Right atrium auricular region (tissue), 2 donors: ENCODE results near the gene SARDH. TPM values are rescaled to one million over a fixed set of nuclear protein-coding genes. Genes with fewer than 3 reads are reported as not detected.

Experiments used
- DNase-seq: peaks from one replicate; pipeline ENCODE4 v3.0.0-alpha.2; 2019; ENCODE audit warnings: low spot score
- H3K27ac ChIP-seq, 2 donors: fragments of 200-600 bp; sonication (generic); 1 replicate in 1 of 2; 2 replicates in 1 of 2; pipeline ENCODE4 v1.5.1; 2016 to 2019
- H3K27me3 ChIP-seq, 2 donors: fragments of 200-600 bp; sonication (generic); one replicate each; pipeline versions ENCODE4 v1.5.1 to v1.6.0; 2017 to 2019
- H3K36me3 ChIP-seq: fragments of 200-600 bp; sonication (generic); one replicate; pipeline ENCODE4 v1.5.1; 2016
- H3K4me1 ChIP-seq, 2 donors: fragments of 200-600 bp; sonication (generic); one replicate each; pipeline versions ENCODE4 v1.5.1 to v1.6.0; 2017 to 2019
- H3K4me3 ChIP-seq, 2 donors: fragments of 200-600 bp; sonication (generic); 1 replicate in 1 of 2; 2 replicates in 1 of 2; pipeline ENCODE4 v1.5.1; 2017 to 2019; ENCODE audit warnings: mild to moderate bottlenecking in 1 of 2, moderate library complexity in 1 of 2
- H3K9me3 ChIP-seq, 2 donors: fragments of 200-600 bp; sonication (generic); one replicate each; pipeline ENCODE4 v1.5.1; 2019
- total RNA-seq, 2 donors: library from RNA; depleted of rRNA; stranded (reverse); fragments of >200 nt; gene quantifications; one replicate each; pipeline ENCODE4 v1.1.0, GENCODE V29; 2016
- TF ChIP-seq, protein P1 (sequence below), 2 donors: fragments of 200-600 bp; sonication (generic); IDR thresholded peaks; one replicate each; pipeline ENCODE4 v1.5.1; 2019; ENCODE audit warnings: antibody characterized with exemption in 2 of 2

SARDH gene
- total RNA-seq, 2 donors from 2014 or later = 0.63 to 0.94 TPM

DNA sequence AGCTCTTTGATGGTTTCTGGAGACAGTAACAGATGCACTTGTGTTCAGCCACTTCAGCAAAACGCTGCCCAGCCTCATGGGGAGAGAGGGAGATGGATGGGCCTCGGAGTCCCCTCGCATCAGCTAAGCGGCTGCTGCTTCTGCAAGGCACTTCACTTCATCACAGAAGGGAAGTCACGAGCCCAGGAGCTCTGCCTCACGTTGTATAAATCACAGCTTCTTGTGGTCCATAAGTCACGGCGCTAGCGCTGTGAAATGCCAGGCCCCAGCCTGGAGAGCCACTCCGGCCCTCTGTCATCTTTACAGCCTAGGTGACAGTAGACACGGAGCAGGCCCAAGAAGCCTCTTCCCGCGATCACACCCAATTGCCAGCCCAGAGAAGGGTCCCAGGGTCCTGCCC lies 78.6 kb downstream of the SARDH start:
- Histone ChIP-seq H3K27me3 (no peaks in the 10 kb centered on the region), H3K27ac (no peak overlapping the region), H3K4me1 (peaks cover 0 to 20% of the 10 kb centered on the region in 2 donors), H3K36me3 (no peaks in the 10 kb centered on the region), H3K4me3 (no peak overlapping the region), H3K9me3 (no peaks in the 10 kb centered on the region)
- TF ChIP-seq, protein P1, sequence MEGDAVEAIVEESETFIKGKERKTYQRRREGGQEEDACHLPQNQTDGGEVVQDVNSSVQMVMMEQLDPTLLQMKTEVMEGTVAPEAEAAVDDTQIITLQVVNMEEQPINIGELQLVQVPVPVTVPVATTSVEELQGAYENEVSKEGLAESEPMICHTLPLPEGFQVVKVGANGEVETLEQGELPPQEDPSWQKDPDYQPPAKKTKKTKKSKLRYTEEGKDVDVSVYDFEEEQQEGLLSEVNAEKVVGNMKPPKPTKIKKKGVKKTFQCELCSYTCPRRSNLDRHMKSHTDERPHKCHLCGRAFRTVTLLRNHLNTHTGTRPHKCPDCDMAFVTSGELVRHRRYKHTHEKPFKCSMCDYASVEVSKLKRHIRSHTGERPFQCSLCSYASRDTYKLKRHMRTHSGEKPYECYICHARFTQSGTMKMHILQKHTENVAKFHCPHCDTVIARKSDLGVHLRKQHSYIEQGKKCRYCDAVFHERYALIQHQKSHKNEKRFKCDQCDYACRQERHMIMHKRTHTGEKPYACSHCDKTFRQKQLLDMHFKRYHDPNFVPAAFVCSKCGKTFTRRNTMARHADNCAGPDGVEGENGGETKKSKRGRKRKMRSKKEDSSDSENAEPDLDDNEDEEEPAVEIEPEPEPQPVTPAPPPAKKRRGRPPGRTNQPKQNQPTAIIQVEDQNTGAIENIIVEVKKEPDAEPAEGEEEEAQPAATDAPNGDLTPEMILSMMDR (IDR thresholded peaks at IDR 0.05) = no peak
- no peak for DNase-seq

DNA sequence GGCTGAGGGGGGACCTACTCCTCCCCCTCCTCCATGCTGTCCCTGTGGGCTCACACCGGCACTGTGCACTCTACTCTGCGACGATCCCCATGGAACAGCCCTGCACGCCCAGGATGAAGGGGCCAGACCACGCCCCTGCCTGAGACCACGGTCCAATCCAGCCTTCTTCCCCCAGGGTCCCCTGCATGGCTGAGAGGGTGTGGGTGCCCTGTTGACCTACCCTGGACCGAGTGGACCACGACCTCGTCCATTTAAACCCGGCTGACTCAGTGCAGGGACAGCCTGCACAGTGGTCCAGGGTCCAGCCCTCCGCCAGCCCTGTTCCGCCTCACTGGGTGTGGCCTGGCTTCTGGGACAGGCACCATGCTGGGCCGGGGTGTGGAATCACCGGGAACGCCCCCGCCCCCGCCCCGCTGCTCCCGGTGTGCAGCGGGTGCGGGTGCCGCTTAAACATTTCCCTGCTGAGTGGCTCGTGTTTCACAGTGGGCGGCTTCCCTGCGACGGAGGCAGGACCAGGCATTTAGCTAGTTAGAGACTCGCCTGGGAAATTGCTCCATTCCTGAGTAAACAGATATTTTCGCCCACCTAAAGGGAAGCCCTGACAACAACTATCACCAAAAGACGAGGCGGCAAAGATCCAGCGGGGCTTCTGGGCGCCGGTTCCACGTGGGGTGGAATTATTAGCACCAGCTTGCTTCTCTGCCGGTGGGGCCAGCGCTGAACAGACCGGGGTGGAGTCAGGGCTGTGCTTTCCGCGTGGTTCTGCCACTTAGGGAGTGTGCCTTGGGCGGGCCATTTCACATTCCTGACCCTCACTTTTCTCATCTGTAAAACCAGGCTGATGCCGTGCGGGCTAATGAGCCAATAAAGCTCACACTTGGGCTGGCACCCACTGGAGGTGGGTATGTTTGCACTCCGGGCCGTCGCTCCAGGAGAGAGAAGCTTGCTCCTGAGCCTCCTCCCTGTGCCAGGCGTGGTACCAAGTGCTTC lies 79.4 kb downstream of the SARDH start:
- Histone ChIP-seq H3K27me3 (no peaks in the 10 kb centered on the region), H3K4me3 (peak overlapping the region; percentile 1 to 25), H3K9me3 (no peaks in the 10 kb centered on the region), H3K36me3 (no peaks in the 10 kb centered on the region), H3K27ac (no peak overlapping the region), H3K4me1 (peaks cover 0 to 20% of the 10 kb centered on the region in 2 donors)
- TF ChIP-seq, protein P1 (IDR thresholded peaks at IDR 0.05) = no peak
- peak; percentile 78 for DNase-seq

DNA sequence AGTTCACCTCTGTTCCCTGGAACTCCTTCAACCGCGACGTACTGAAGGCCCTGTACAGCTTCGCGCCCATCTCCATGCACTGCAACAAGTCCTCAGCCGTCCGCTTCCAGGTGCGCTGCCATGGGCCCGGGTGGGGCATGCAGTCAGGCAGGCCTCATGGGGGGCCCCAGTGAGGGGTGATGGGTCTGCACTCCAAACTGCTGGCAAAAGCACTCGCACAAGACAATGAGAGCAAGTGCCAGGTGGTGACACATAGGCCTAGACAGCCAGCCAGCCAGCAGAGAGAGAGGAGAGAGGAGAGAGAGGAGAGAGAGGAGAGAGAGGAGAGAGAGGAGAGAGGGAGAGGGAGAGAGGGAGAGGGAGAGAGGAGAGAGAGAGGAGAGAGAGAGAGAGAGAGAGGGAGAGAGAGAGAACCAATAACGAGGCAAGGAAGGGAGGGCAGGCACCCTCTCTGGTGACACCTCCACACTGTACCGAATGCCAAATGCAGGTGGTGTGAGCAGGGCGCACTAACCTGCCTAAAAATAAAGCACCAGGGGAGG lies 81.0 kb downstream of the SARDH start:
- H3K27me3 ChIP-seq = no peaks in the 10 kb centered on the region

DNA sequence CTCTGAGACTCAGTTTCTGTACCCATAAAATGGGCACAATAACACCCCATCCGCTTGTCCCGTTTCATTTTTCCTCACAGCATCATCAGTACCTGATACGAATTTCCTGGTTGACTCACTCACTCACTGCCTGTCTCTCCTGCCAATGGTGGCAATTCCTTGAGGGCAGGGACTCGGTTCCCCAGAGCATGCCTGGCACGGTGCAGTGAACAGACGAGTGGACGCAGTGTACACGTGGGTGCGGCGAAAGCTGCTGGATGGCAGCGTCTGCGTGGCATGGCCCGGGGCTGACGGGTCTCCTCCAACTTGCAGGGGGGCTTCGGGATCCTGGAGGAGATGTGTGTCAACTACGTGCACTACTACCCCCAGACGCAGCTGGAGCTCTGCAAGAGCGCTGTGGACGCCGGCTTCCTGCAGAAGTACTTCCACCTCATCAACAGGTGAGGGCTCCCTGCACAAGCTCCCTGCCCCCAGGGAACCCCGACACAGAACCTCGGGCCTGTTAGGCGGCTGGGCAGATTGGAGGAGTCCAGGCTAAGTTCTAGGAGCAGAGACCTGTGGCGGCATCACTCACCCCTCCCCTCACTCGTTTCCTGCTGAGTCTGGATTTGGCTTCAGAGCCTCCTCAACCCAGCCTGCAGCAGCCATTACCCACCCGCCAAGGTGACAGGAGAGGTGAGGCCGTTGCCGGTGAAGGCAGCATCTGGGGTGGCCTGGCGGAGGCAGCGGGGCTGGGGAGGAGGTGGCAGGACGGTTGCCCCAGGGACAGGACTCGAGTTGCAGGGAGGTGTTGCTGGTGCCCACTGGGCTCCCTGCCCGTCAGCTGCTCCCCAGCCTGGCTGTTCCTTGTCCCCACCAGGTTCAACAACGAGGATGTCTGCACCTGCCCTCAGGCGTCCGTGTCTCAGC lies 81.7 kb downstream of the SARDH start:
- Histone ChIP-seq H3K4me3 (no peak overlapping the region), H3K9me3 (no peaks in the 10 kb centered on the region), H3K27ac (no peak overlapping the region), H3K4me1 (peaks cover 0 to 20% of the 10 kb centered on the region in 2 donors), H3K27me3 (no peaks in the 10 kb centered on the region), H3K36me3 (no peaks in the 10 kb centered on the region)
- DNase-seq = no peak
- TF ChIP-seq, protein P1 (IDR thresholded peaks at IDR 0.05) = no peak

More for the DNA sequence above, 81.0 kb downstream of the SARDH start:
- no peak for DNase-seq
- no peak overlapping the region for H3K4me3 ChIP-seq
- no peak overlapping the region for H3K27ac ChIP-seq
- H3K9me3 ChIP-seq = no peaks in the 10 kb centered on the region
- peaks cover 0 to 20% of the 10 kb centered on the region in 2 donors for H3K4me1 ChIP-seq
- TF ChIP-seq, protein P1 (IDR thresholded peaks at IDR 0.05) = peak in 1 of 2 donors; percentile 38
- no peaks in the 10 kb centered on the region for H3K36me3 ChIP-seq

DNA sequence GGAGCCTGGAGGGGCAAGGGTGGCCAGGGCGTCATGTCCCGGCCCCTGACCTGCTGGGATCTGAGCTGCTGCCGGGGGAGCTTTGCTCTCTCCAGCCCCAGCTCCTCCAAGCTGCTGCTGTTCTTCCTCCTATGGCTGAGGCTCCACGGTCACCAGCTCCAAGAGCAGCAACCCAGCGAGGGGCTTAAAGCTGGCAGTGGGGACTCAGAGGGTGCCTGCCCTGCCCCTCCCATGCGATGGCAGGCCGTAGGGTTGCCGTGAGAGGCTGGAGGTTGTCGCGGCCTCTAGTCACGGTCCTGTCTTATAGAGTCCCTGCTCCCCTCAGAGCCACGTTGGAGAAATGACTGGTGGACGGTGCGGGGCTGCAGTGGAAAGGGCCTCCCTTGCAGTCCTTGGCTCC lies 82.5 kb downstream of the SARDH start:
- Histone ChIP-seq H3K27me3 (no peaks in the 10 kb centered on the region), H3K27ac (no peak overlapping the region), H3K9me3 (no peaks in the 10 kb centered on the region), H3K4me3 (no peak overlapping the region), H3K4me1 (peaks cover 0 to 20% of the 10 kb centered on the region in 2 donors), H3K36me3 (no peaks in the 10 kb centered on the region)
- TF ChIP-seq, protein P1 (IDR thresholded peaks at IDR 0.05) = no peak
- DNase-seq = no peak
